ENCODE data around the gene PPP1R3E. TPM values are rescaled to one million over a fixed set of nuclear protein-coding genes. Genes with fewer than 3 reads are reported as not detected.
A peak's percentile ranks its signal among the peaks of the same experiment; 100 is the strongest.

The PPP1R3E gene
- total RNA-seq, 1 experiment from 2014 or later = 2.8 TPM

DNA sequence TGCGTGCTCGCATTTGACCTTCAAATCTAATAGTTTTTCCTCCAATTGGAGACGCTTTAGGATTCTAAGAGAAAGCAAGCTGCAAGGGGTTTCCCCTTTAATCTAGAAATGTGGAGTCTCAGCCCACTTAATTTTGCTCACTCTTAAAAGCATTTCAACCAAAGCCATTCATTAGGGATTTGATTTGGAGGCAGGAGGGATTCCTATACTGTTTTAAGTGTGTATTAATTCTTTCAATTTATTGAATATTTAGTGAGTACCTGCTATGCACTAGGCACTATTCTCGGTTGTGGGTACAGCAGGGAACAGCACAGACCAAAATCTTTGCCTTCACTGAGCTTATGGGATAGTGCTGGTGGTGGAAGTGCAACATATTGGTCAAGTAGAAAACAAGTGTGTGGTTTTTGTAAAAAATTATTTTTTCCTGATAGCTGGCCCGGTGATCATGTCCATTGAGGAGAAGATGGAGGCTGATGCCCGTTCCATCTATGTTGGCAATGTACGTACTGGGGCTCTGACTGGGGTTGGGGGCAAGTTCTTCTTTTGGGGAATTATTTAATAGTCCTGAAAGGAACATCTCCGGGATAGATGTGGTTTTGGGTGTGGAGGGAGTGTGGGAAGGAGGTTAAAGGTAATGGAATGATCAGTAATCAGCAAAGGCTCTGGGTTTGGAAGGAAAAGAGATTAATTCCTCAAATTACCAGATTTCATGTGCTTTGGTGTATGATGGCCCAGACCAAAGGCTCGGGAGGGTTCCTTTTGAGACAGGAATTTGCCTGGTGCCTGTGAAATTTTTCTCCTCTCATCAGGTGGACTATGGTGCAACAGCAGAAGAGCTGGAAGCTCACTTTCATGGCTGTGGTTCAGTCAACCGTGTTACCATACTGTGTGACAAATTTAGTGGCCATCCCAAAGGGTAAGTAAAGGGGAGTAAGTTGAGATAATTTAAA, 20.2 kb upstream of the PPP1R3E start:
- DNase-seq (ENCODE audit: low spot score) = no peak

DNA sequence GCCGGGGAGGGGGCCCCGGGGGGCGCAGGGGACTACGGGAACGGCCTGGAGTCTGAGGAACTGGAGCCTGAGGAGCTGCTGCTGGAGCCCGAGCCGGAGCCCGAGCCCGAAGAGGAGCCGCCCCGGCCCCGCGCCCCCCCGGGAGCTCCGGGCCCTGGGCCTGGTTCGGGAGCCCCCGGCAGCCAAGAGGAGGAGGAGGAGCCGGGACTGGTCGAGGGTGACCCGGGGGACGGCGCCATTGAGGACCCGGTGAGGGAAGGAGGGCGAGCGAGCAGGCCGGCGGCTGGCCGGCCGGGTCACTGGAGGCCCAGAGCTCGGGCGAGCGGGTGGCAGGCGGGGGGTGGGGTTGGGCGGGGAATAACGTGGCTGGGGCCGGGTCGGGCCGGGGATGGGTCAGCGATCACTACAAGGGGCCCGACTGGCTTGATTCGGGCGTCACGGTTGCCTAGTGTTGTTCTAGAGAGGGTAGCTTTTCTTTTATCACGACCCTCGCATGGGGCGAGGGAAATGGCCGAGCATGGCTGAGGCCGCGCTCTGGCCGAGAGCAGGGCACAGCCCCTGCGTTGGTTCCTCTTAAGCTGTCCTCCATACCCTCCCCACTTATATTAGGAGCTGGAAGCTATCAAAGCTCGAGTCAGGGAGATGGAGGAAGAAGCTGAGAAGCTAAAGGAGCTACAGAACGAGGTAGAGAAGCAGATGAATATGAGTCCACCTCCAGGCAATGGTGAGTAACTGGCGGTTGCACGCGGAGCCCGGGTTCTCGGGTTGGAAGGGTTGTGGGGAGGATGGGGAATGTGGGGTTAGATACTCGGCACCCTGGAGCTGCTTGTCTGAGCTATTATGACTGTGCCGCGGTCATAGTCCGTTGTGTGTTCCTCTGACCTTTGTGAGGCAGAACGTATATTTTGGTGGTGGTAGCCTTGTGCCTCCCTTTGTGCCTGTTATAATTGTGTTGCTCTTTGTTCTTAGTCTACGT, 19.2 kb upstream of the PPP1R3E start:
- DNase-seq (ENCODE audit: low spot score) = no peak

DNA sequence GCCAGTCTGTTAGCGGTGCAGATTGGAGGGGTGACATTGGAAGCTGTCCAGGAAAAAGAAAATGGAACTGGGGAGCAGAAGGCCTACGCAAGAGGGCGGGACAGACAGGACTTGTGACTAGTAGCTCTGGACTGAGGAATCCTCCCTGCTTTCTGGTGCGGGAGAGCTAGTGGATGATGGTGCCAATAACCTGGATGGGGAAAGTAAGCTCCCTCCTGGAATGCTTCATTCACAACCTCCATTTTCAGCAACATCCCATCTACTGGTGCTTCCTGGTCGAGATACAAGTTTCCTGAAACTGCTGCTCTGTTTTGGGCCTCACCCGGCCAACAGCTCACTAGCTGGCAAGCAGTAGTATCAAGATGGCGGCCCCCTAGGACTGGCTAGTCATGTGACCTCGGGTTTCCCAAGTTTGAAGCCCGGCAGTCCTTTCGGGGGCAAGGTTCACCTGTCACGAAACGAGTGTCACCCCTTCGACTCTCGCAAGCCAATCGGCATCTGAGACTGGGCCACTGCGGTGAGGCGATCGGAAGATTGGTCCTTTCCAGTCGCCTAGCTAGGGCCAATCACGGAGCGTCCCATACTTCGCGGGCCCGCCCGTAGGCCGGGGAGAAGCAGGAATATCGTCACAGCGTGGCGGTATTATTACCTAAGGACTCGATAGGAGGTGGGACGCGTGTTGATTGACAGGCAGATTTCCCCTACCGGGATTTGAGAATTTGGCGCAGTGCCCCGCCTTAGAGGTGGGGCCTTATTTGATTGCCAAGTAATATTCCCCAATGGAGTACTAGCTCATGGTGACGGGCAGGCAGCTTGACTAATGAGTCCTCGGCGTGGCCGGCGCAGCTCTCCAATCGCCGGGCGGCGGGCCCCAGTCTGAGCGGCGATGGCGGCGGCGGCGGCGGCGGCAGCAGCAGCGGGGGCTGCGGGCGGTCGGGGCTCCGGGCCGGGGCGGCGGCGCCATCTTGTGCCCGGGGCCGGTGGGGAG, 18.2 kb upstream of the PPP1R3E start, which contains the start of gene PABPN1:
TSS of gene PABPN1 (plus strand) at position 874 of the 988 bp plus-strand sequence. CDS start at position 887, 13 bp downstream.
- peak; percentile 99 for DNase-seq (ENCODE audit: low spot score)

DNA sequence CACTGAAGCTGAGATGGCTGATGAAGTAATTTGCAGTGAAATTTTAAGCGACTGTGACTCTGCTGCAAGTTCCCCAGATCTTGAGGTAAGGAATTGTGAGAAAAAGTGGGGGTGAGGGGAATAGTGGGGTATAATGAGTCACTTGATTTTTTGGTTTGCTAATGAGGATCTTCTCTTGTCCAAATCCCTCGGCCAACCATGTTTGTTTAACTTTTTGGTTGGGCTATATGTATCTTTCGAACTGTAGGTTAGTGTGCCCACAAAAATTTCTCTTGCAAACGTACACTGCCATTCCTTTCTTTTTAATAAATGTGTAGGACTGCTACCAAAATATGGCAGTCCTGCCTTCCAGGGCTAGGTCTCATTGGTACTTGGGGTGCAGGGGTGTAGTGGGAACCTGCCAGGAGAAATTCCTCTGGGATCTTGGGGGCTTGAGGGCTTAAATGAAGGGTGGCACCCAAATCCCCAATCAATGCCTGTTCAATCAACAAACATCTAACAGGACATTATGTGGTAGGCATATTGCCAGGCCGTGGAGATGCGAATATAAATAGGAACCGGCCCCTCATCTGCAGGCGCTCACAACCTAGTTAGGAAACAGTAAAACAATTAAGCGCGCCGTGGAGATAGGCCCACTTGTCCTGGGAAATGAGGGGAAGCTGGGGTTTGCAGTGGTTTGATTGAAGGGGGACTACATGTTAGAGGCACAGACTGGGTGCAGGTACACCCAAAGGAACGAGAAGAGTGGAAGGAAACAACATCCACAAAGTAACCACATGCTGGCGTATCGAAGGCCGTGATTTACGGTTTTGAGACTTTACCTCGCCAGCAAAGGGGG, 17.3 kb upstream of the PPP1R3E start:
- no peak for DNase-seq (ENCODE audit: low spot score)

DNA sequence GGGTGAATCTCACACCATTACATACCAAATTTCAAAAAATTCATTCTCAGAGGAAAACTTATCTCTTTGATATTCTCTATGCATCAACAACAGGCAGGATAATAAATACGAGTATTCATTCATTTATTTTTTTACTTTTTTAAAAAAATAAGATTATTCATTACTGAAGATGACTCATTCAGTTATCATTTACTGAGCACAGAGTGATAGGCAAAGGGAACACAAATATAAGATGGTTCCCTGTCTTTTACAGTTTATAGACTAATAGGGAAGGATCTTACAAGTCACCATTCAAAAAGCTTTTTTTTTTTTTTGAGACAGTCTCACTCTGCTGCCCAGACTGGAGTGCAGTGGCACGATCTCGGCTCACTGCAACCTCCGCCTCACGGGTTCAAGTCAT, 13.6 kb upstream of the PPP1R3E start:
- no peak for DNase-seq (ENCODE audit: low spot score)

DNA sequence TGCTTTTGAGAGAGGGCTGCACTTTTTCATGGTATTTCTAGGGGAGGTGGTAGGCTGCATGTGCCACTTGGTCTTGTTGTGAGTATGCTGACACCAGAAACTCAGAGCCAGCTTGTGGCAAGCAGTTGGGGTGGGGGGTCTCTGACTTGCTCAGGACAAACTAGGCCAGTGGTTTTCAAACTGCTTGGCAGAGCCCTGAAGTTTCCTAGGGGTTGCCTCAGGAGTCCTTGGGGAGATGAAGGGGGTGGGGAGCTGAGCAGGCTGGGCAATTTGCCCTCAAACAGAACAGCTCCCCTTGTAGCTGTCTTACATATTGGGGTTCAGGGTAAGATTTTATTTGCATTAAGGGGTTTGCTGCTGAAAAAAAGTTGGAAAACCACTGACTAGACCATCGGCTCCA, 7.9 kb upstream of the PPP1R3E start:
- DNase-seq (ENCODE audit: low spot score) = no peak

DNA sequence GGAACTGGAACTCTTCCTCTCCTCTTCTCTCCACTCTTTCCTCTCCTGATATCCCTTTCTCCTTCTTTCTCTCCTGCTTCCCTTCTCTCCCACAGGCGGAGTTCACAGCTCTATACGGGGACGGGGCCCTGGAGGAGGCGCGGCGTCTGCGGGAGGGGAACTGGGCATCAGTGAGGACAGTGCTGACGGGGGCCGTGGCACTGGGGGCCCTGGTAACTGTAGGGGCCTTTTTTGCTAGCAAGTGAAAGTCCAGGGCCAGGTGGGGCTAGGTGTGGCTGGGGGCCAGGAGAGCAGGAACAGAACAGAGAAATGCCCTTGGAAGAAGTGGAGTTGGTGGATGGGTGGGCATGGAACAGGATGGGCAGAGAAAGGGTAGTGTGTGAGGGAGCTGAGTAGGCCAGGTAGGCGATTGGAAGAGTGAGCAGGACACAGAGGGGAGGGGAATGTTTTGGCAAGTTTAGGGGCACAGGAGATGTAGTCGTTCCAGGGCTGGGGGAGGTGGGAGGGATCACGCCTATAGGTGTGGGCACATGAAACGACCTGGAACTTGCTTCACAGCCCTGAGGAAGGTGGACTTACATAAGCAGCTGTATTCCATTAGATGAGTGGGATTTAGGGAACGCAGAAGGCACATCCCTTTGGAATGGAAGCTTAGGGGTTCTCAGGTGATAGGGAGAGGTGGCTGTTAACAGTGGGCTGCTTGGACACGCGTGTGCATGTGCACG, 6.2 kb upstream of the PPP1R3E start:
- DNase-seq (ENCODE audit: low spot score) = no peak

DNA sequence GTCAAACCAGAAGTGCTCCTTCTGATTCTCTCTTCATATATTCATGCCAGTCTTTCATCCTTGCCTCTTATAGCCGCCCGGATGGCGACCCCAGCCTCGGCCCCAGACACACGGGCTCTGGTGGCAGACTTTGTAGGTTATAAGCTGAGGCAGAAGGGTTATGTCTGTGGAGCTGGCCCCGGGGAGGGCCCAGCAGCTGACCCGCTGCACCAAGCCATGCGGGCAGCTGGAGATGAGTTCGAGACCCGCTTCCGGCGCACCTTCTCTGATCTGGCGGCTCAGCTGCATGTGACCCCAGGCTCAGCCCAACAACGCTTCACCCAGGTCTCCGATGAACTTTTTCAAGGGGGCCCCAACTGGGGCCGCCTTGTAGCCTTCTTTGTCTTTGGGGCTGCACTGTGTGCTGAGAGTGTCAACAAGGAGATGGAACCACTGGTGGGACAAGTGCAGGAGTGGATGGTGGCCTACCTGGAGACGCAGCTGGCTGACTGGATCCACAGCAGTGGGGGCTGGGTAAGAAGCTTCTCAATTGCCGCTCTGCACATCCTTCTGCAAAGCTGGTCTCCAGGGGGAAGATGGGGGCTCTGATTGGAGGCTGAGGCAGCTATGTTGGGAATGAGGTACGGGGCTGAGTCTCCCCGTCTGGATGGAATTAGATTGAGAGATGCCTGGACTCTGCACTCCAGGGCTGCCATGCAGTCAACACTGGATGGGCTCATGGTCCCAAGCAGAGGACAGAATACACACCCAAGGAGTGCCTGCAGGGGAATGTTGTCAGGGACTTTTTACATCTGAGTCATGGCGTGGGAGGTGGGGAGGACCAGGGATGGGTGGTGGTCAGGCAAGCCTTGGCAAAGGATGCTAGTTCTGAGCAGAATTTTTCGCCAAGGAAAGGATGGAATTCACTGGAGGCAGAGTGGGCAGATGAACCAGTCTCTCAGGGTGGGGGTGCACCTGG, 5.3 kb upstream of the PPP1R3E start:
- no peak for DNase-seq (ENCODE audit: low spot score)

DNA sequence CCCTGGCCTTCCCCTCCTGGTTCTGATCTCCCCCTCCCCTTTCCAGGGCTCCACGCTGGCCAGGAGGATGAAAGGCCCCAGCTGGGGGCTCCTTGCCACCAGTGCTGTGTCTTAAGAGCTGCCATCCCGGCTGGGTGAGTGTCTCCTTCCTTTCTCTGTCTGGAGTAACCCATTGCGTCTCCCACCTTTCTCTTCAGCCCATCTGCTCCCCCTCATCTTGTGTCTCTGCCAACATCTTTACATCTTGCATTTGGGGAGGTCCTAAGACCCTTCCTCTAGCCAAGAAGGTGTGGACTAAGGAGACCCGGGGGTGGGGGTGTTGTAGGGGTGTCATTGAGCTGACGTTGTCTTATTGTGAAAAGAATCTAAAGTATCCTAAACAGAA, 4.5 kb upstream of the PPP1R3E start:
- DNase-seq (ENCODE audit: low spot score) = no peak

DNA sequence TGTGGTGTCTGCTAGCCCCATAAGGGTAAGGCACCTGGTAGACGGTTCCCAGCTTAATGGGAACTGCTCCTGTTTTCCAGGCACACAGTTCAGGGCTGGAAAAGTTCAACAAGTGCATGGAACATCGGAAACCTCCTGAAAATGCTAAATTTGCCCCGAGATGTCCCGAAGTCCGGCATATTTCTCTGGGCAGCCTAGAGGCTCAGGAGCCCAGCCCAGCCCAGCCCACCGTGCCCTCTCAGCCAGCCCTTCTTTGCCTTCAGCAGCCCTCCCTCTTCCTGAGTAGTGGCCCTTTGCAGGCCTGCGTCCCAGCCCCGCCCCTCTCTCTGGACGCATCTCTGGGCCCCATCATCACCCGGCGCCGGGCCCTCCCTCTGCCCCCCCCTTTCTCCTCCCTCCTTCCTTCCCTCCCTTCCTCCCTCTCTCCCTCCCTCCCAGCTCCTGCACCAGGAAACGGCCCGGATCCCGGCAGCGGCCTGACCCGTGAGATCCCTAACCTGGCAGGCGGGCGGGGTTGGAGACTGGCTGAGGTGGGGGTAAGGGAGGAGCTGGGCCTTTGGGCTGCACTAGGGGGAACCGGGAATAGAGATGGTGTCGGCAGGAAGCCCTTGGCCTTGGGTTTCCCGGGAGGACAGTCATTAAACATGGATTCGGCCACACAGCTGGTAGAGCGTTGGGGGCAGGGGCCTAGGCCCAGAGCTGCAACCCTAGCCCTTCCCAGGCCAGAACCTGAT, 3.9 kb upstream of the PPP1R3E start, which contains the start of gene BCL2L2:
TSS of gene BCL2L2 (plus strand) at position 422 of the 734 bp plus-strand sequence. CDS start 935 bp downstream, outside the sequence.
- peak; percentile 86 for DNase-seq (ENCODE audit: low spot score)

DNA sequence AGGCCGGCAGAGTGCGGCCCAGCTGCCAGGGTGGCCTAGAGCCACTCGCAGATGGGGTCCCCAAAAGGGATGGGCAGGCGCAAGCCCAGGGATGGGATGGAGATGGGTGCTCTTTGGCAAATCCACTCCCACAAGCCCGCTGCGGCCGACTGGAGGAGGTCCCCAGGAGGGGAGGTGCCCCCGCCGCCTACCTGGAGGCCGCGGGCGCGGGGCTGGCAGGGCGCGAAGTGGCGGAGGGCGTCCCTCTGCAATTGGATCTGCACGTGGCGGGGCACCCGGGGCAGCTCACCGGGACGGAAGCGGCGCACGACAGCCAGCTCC, 730 bp downstream of the PPP1R3E start:
- no peak for DNase-seq (ENCODE audit: low spot score)

DNA sequence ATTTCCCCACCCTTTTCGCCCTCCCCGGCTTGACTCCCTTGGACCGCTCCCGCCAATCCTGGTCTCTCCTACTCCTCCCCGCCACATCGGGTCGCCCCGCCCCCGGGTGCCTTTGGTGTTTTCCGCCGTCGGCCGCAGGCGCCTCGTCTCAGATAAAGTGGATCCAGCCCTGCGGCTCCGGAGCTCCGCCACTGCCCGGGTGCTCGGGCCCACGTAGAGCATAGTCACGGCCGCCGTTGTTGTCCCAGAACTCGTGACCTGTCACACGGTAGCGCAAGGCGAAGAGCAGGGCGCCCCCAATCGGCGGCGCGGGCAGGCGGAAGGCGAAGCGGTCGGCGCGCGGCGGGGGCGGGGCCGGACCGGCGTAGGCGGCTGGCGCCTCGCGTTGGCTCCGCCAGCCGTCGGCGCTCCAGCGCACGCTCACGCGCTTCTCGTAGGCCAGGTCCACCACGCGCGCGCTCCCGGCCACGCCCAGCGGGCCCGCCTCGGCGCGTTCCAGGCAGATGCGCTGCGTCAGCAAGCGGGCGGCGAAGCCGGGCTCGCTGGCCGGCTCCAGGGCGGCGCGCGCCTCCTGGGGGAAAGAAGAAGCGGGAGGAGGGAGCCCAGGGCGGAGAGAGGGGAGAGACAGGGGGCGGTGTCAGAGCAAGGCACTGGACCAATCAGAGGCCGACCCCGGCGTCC, 1.2 kb downstream of the PPP1R3E start:
- DNase-seq (ENCODE audit: low spot score) = peak; percentile 94

DNA sequence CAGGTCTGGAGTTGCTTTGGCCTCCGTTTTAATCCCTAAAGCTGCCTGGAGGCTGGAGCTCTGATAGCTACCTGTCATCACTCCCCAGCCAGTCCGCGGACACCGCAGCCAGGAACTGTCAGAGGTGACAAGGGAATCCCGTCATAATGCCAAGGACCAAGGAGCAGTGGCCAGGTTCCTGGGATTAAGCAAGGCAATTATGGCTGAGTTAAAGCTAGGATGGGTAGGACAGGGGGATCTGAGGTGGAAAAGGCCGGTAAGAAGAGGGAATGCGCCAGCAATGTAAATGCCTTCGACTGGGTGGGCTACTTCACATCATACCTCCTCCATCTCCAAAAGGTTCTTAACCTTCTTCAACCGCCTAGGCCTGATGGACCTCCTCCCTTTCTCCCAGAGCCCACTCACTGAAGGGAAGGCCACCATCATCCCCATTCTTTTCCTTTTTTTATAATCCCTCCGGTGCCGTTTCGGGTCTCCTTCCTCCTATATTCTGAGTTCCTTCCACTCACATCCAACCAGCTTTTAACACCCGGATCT, 1.9 kb downstream of the PPP1R3E start:
- DNase-seq (ENCODE audit: low spot score) = no peak

DNA sequence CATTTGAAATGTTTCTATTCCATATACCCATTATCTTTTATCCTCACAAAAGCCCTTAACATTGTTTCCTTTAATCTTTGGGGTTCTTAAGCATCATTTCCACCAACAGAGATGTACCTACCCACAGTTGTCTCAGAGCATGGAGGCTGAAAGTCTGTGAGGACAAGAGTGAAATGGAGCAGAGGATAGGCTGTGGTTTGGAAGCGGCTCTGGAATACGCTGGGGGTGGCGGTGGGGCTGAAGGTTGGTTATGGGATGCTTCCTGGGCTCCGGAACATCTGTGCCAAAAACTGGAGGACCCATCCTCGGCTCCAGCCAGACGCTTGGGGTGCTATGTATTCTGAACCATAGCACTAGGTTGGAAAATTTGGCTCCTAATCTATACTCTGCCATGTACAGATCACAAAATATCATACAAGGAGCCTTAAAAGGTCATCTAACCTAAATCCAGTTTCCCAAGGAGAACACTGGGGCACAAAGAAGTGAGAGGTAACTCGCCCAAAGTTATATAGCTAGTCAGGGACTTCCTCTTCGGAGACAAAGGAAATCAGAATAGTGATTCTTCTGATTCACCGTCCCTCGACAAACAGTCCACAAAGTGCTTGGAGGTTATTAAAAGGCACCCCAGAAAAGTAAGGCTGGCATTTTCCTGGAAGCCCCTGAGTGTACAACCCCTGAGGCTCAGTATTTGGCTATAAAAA, 2.5 kb downstream of the PPP1R3E start:
- DNase-seq (ENCODE audit: low spot score) = no peak

DNA sequence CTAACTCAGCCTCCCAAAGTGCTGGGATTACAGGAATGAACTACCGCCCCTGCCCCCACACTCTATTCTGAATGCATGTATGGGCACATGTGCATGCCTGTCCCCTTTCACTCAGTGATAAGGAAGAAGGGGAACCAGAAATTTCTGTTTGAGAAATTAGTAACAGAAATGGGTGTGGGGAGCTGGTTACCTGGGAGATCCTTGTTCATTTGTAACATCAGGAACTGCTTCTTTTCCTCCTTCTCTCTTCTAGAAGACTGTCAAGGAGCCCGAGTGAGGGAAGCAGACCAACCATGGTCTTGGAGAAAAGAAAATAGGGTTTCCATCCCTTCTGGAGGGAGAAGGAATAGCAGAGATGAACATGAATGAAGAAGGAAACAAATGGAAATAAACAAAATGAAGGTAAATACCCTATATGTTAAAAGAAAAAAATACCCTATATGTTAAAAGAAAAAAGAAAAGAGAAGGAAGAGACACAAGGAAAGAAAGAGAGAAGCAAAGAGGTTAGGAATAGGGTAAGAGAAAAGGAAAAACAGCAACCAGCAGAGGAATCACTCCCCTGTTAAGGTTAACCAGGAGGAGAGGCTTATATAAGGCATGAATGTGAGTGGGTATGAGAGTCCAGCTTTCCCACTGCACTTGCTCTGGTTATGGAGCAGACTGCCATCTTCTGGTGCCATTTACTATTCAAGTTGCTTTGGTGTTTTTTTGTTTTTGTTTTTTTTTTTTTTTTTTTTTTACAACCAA, 3.3 kb downstream of the PPP1R3E start:
- DNase-seq (ENCODE audit: low spot score) = peak; percentile 58

Measured in H4 (cell line).